Measurements from ENCODE around the gene GPAT3. TPM values are rescaled to one million over a fixed set of nuclear protein-coding genes. Genes with fewer than 3 reads are reported as not detected.

The GPAT3 gene
- total RNA-seq, 1 experiment from 2014 or later = 34.2 TPM

DNA sequence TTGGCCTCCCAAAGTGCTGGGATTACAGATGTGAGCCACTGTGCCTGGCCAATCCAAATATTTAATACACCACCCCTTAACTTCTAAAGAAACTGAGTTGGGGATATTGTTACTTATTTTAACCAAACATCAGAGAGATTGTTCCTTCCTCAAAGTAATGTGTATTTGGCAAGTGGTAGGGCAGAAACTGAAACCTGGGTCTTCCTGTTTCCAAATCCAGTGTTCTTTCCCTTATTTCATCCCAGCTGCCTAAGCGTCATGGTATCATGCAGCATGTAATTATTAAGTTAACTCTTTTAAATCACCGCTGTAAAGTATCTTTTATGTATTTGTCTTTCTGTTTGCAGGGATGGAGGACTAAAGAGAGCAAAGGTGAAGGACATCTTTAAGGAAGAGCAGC, 68.4 kb downstream of the GPAT3 start:
- H3K27me3 ChIP-seq (ENCODE audit: low read length) = no peaks in the 10 kb centered on the region
- CTCF ChIA-PET = no interaction called here
- DNase-seq = no peak
- H3K79me2 ChIP-seq (ENCODE audit: low read length) = no peaks in the 10 kb centered on the region
- no peak overlapping the region for H3K4me3 ChIP-seq (ENCODE audit: low read length)
- no peaks in the 10 kb centered on the region for H3K9me2 ChIP-seq (replicated peaks; ENCODE audit: low read length)
- POLR2A ChIA-PET (ENCODE audit: unreplicated experiment) = no interaction called here
- peaks cover 18% of the 10 kb centered on the region for H3K36me3 ChIP-seq (ENCODE audit: low read depth, low read length)
- peaks cover 9% of the 10 kb centered on the region; the same call in 1 of the 2 replicates for H3K4me1 ChIP-seq (ENCODE audit: insufficient read depth, low read length)
- TF ChIP-seq, protein P1, sequence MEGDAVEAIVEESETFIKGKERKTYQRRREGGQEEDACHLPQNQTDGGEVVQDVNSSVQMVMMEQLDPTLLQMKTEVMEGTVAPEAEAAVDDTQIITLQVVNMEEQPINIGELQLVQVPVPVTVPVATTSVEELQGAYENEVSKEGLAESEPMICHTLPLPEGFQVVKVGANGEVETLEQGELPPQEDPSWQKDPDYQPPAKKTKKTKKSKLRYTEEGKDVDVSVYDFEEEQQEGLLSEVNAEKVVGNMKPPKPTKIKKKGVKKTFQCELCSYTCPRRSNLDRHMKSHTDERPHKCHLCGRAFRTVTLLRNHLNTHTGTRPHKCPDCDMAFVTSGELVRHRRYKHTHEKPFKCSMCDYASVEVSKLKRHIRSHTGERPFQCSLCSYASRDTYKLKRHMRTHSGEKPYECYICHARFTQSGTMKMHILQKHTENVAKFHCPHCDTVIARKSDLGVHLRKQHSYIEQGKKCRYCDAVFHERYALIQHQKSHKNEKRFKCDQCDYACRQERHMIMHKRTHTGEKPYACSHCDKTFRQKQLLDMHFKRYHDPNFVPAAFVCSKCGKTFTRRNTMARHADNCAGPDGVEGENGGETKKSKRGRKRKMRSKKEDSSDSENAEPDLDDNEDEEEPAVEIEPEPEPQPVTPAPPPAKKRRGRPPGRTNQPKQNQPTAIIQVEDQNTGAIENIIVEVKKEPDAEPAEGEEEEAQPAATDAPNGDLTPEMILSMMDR (conservative IDR thresholded peaks at IDR 0.05; ENCODE audit: low read depth, low read length) = no peak
- TF ChIP-seq EZH2phosphoT487 (IDR thresholded peaks at IDR 0.05; ENCODE audit: borderline replicate concordance, low read length) (no peak), EZH2 (IDR thresholded peaks at IDR 0.05; ENCODE audit: low read length, unreplicated experiment) (no peak)
- H2AFZ ChIP-seq (ENCODE audit: low read length) = no peak overlapping the region
- no peaks in the 10 kb centered on the region for H4K20me1 ChIP-seq (ENCODE audit: low read length)
- no peak overlapping the region for H3K9ac ChIP-seq (ENCODE audit: low read length)
- no peak overlapping the region for H3K27ac ChIP-seq (ENCODE audit: low read length)
- intact Hi-C loops (cut with micrococcal nuclease) = no loop called here
- H3F3A ChIP-seq (ENCODE audit: low read length, unreplicated experiment) = no peaks in the 10 kb centered on the region
- no peaks in the 10 kb centered on the region for H3K9me3 ChIP-seq (ENCODE audit: low read length)
- H3K4me2 ChIP-seq (ENCODE audit: low read length) = no peak overlapping the region
- no TSS peak for BruUV-seq (replicated peaks)
- ATAC-seq = no peak

GRCh38 chr4:83605210-83605609, 69.3 kb downstream of the GPAT3 start:
- no peak for DNase-seq
- ChIA-PET CTCF (no interaction called here), POLR2A (ENCODE audit: unreplicated experiment) (no interaction called here)
- Histone ChIP-seq H3K27me3 (ENCODE audit: low read length) (no peaks in the 10 kb centered on the region), H3K9me2 (replicated peaks; ENCODE audit: low read length) (no peaks in the 10 kb centered on the region), H3K79me2 (ENCODE audit: low read length) (no peaks in the 10 kb centered on the region), H3K4me2 (ENCODE audit: low read length) (no peak overlapping the region), H3K4me1 (ENCODE audit: insufficient read depth, low read length) (peaks cover 9% of the 10 kb centered on the region; the same call in 1 of the 2 replicates), H3K36me3 (ENCODE audit: low read depth, low read length) (peaks cover 14% of the 10 kb centered on the region), H3K9me3 (ENCODE audit: low read length) (no peaks in the 10 kb centered on the region), H3K4me3 (ENCODE audit: low read length) (no peak overlapping the region), H2AFZ (ENCODE audit: low read length) (no peak overlapping the region), H3F3A (ENCODE audit: low read length, unreplicated experiment) (no peaks in the 10 kb centered on the region), H3K9ac (ENCODE audit: low read length) (no peak overlapping the region), H3K27ac (ENCODE audit: low read length) (no peak overlapping the region), H4K20me1 (ENCODE audit: low read length) (no peaks in the 10 kb centered on the region)
- BruUV-seq (replicated peaks) = TSS peak; percentile 27
- intact Hi-C loops (cut with micrococcal nuclease) = no loop called here
- TF ChIP-seq EZH2phosphoT487 (IDR thresholded peaks at IDR 0.05; ENCODE audit: borderline replicate concordance, low read length) = no peak
- no peak for TF ChIP-seq EZH2 (IDR thresholded peaks at IDR 0.05; ENCODE audit: low read length, unreplicated experiment)
- TF ChIP-seq, protein P1 (conservative IDR thresholded peaks at IDR 0.05; ENCODE audit: low read depth, low read length) = no peak
- ATAC-seq = peak; percentile 33; the same call in 1 of the 2 replicates

DNA sequence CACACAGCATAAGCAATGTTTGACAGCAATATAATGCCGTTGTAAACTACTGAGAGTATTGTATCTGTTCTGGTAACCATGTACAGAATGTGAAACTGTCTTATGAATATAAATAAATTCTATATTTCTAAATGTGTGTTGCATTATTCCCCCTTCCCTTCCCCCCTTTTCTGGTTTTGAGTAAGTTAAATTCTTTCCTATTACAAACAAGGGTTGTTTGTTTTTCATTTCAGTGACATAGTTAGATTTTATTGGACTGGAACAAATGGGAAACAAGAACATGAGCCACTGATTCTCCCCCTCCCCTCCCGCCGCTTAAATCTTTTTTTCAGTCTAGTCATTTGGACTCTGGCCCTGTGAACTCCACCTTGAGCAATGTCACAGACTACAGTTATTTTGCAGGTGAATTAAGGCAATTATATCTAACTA, 69.8 kb downstream of the GPAT3 start:
- Histone ChIP-seq H3K9me2 (replicated peaks; ENCODE audit: low read length) (no peaks in the 10 kb centered on the region), H3K4me2 (ENCODE audit: low read length) (no peak overlapping the region), H4K20me1 (ENCODE audit: low read length) (no peaks in the 10 kb centered on the region), H3K36me3 (ENCODE audit: low read depth, low read length) (peaks cover 14% of the 10 kb centered on the region), H3K9me3 (ENCODE audit: low read length) (no peaks in the 10 kb centered on the region), H3K79me2 (ENCODE audit: low read length) (no peaks in the 10 kb centered on the region), H3F3A (ENCODE audit: low read length, unreplicated experiment) (no peaks in the 10 kb centered on the region), H3K9ac (ENCODE audit: low read length) (no peak overlapping the region), H3K27me3 (ENCODE audit: low read length) (no peaks in the 10 kb centered on the region), H3K27ac (ENCODE audit: low read length) (no peak overlapping the region), H3K4me1 (ENCODE audit: insufficient read depth, low read length) (peaks cover 9% of the 10 kb centered on the region; the same call in 1 of the 2 replicates), H3K4me3 (ENCODE audit: low read length) (no peak overlapping the region), H2AFZ (ENCODE audit: low read length) (no peak overlapping the region)
- no TSS peak for BruUV-seq (replicated peaks)
- CTCF ChIA-PET = no interaction called here
- intact Hi-C loops (cut with micrococcal nuclease) = no loop called here
- TF ChIP-seq EZH2phosphoT487 (IDR thresholded peaks at IDR 0.05; ENCODE audit: borderline replicate concordance, low read length) = no peak
- TF ChIP-seq EZH2 (IDR thresholded peaks at IDR 0.05; ENCODE audit: low read length, unreplicated experiment) = no peak
- TF ChIP-seq, protein P1 (conservative IDR thresholded peaks at IDR 0.05; ENCODE audit: low read depth, low read length) = no peak
- POLR2A ChIA-PET (ENCODE audit: unreplicated experiment) = no interaction called here
- ATAC-seq (peak; percentile 45), DNase-seq (no peak)

Measured in PC-3 (cell line).